DMS 273 treated with DMSO at 0.1 percent for 48 hours (cell line): ENCODE data around the gene PDE4B.

Source experiments
- DNase-seq: peaks from one replicate; lab custom pipeline; 2025; lab: John Stamatoyannopoulos, UW

The PDE4B gene

DNA sequence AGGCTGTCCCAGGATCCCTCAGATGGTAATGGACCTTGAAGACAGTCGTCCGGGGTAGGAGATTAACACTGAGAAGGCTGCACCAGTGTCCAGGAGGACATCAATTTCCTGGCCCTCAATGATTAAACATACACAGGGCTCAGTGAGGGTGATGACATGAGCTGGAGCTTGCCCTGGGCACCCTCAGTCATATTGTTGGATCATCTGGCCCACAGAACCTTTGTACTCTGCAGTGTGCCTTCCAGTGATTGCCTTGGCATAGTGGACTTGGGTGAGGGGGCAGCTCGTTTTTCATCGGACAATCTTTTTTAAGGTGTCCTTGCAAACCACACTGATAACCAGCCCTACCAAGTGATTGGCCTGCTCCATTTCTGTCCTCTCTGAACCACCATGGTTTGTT lies 630.1 kb downstream of the PDE4B start:
- DNase-seq: no peak
